IPS-NIHi7 (cell line): Measurements from ENCODE around the gene ZNF618.

Source experiments
- DNase-seq: peaks from one replicate; pipeline ENCODE4 v3.0.0; 2012; ENCODE audit warnings: mixed read lengths; ENCODE audit errors: extremely low spot score

Gene ZNF618

GRCh38 chr9:113876151-113876992 lies at the start of gene ZNF618:
Gene ZNF618 (plus strand): TSS chr9:113876309. CDS start chr9:113876381, 72 bp downstream.
- peak; percentile 71 for DNase-seq

GRCh38 chr9:113828221-113828620 lies 47.9 kb upstream of the ZNF618 start:
- no peak for DNase-seq

DNA sequence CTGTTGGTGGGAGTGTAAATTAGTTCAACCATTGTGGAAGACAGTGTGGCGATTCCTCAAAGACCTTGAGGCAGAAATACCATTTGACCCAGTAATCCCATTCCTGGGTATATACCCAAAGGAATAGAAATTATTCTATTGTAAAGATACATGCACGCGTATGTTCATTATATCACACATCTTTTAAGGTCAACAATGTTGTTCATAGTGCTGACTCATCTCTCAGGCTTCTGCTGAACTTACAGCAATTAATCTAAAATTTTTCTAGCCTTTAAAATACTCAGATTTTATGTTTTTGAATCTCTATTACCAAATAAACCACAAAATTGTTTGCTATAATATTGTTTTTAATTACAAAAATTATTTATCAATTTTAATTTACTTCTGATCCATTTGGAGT lies 38.8 kb upstream of the ZNF618 start:
- no peak for DNase-seq

DNA sequence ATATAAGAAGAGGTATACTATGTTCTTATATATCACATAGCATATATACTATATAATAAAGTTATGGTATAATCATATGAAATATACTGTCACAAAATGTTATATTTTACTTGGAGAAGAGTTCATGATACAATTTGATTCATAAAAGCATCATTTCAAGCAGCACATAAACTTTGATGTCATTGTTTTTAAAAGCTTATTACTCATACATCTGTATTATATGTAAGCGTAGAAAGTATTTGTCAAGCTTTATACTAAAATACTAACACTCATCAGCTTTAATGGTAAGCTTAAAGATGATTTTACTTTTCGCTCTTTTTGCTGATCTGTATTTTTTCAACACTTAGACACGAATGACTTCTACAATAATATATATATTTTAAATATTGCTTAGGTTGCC lies 34.0 kb upstream of the ZNF618 start:
- DNase-seq: no peak

- no peak for DNase-seq
Observed at GRCh38 chr9:113844466-113844865, 31.6 kb upstream of the ZNF618 start.

DNA sequence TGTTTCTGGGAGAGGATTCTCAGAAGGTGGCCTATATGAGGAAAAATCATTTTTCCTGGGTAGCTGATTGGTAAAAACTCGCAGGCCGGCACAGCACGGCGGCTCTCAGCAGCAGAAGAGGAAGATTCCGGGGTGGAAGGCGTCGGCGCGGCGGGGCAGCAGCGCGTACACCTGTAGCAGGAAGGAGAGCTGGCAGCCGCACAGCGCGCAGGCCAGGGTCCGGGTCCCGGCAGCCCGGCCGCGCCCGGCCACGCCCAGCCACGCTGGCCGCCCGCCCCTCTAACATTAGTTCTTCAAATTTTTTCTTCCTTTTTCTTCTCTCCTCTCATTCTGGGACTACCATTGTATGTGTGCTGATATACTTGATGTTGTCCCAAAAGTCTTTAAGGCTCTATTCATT lies 24.8 kb upstream of the ZNF618 start:
- DNase-seq: no peak

GRCh38 chr9:113851873-113852272 lies 24.2 kb upstream of the ZNF618 start:
- no peak for DNase-seq

DNA sequence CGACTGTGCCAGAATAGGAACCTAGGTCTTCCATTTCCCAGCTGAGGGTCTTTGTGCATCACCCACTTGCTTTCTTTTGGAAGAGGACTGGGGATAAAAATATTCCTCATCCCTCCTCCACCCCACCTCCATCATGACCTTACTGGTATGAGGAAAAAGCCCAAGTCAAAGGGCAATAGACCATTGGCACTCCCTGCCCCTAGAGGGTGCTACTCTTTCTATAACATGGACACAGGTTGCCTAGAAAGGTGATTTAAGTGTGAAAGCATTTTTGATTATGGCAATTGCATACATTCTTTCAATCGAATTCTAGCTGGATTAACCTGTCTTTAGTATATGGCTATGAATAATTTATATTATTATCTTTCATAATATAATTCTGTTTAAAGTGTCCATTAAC lies 22.8 kb upstream of the ZNF618 start:
- DNase-seq: peak; percentile 70

GRCh38 chr9:113854310-113854709 lies 21.8 kb upstream of the ZNF618 start:
- DNase-seq: no peak

DNA sequence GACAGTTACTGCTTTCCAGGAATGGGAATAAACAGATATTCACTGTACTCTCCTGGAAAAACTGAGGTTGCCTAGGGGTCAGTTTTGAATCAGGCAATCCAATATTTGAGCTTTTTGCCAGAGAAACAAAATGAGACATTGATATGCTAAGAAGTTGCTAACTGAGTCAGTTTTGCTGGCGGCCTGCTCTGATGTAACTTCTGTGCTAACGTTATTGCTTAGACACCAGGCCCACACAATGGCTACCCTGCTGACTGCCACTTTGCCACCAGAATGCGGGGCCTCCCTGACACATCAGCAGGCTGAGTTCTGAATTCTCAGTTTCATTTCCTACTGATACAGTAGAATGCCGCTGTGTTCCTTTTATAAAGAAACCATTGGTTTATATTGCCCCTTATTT lies 18.2 kb upstream of the ZNF618 start:
- DNase-seq: peak; percentile 30

DNA sequence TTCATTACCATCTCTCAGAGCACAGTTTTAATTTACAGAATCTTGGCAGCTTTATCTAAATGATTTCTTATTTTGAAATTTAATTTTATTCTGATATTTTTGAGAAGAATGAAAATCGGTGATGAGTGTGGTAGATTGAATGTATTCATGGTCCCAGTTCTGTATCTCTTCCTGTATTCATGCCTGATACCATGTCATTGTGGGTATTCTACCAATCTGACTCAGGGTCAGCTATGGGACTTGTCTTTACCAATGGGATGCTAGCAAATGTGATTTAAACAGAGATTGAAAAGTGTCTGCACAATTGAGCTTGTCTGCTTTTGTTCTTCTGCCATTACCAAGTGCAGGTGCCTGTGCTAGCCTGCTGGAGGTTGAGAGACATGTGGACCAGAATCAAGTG lies 17.8 kb upstream of the ZNF618 start:
- no peak for DNase-seq

- DNase-seq: no peak
Observed at GRCh38 chr9:113863345-113863744, 12.8 kb upstream of the ZNF618 start.

- no peak for DNase-seq
Observed at GRCh38 chr9:113868501-113868900, 7.6 kb upstream of the ZNF618 start.

GRCh38 chr9:113872485-113873143 lies 3.5 kb upstream of the ZNF618 start:
- DNase-seq: no peak

DNA sequence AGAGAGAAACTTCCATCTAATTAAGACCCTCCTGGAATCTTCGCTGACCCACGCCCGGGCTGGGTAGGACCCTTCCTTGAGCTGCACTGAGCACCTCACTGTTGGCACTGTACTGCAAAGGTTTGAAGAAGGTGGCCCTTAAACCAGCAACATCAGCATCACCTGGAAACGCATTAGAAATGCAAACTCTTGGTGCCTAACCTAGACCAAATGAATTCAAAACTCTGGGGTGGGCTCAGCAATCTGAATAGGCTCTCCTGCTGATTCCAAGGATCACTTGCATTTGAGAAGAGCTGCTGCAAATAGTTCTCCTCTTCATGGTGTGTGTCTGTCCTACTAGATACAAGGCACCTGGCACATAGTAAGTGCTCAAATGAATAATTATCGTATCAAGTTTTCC lies 2.7 kb upstream of the ZNF618 start:
- DNase-seq: no peak

GRCh38 chr9:113873926-113874325 lies 2.2 kb upstream of the ZNF618 start:
- no peak for DNase-seq

GRCh38 chr9:113875459-113876150 lies 504 bp upstream of the ZNF618 start:
- DNase-seq: peak; percentile 65

- DNase-seq: no peak
Observed at GRCh38 chr9:113876993-113877368, 872 bp downstream of the ZNF618 start.

DNA sequence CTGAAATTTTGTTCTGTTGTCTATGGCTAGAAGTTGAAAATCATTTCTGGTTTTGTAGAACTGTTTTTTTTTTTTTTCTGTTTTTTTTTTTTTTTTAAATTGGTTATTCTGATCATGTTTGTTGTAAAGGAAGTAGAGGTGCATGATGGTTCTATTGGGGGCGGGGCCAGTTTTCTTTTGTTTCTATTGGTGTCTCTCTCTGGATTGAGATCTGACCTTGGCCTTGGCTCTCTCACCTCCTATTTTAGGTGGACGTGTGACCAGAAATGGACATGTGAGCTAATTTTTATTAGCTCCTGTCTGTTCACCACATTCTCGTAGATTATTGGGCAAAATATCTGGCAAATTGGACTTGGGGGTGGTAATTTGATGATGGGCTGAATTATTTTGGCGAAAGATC lies 3.2 kb downstream of the ZNF618 start:
- no peak for DNase-seq

- DNase-seq: no peak
Observed at GRCh38 chr9:113879911-113880310, 3.8 kb downstream of the ZNF618 start.

- DNase-seq: no peak
Observed at GRCh38 chr9:113882181-113882580, 6.1 kb downstream of the ZNF618 start.

GRCh38 chr9:113882636-113883164 lies 6.6 kb downstream of the ZNF618 start:
- DNase-seq: no peak
